ENCODE data around the gene ADGRB3. TPM values are rescaled to one million over a fixed set of nuclear protein-coding genes. Genes with fewer than 3 reads are reported as not detected.

The ADGRB3 gene
- total and polyA plus RNA-seq, 8 donors: 0.04 to 0.34 (median 0.21) TPM

GRCh38 chr6:68724060-68724459 lies 89.0 kb downstream of the ADGRB3 start:
- Histone ChIP-seq H3K4me3 (no peak overlapping the region), H3K9me3 (no peaks in the 10 kb centered on the region), H3K27me3 (no peaks in the 10 kb centered on the region), H3K36me3 (no peaks in the 10 kb centered on the region), H3K4me1 (no peaks in the 10 kb centered on the region), H3K27ac (no peak overlapping the region)
- DNase-seq (no peak), FAIRE-seq (no peak), ATAC-seq (no peak)
- 64 to 66% methylated on average over 2 of the region's 2 CpGs for WGBS, 2 donors
- TF ChIP-seq CTCF (IDR thresholded peaks at IDR 0.05): no peak
- intact Hi-C loops (cut with DNase I): no loop called here

GRCh38 chr6:68726337-68726736 lies 91.3 kb downstream of the ADGRB3 start:
- H3K4me3 ChIP-seq: no peak overlapping the region
- FAIRE-seq (no peak), ATAC-seq (no peak), DNase-seq (no peak)
- no peaks in the 10 kb centered on the region for H3K4me1 ChIP-seq
- no peaks in the 10 kb centered on the region for H3K36me3 ChIP-seq
- no peak for TF ChIP-seq CTCF (IDR thresholded peaks at IDR 0.05)
- H3K9me3 ChIP-seq: no peaks in the 10 kb centered on the region
- intact Hi-C loops (cut with DNase I): no loop called here
- no peak overlapping the region for H3K27ac ChIP-seq
- peaks cover 0 to 3% (median 0%) of the 10 kb centered on the region in 4 donors for H3K27me3 ChIP-seq

GRCh38 chr6:68726992-68727391 lies 91.9 kb downstream of the ADGRB3 start:
- intact Hi-C loops (cut with DNase I): no loop called here
- H3K9me3 ChIP-seq: no peaks in the 10 kb centered on the region
- ATAC-seq (no peak), FAIRE-seq (no peak), DNase-seq (no peak)
- H3K36me3 ChIP-seq: no peaks in the 10 kb centered on the region
- peaks cover 0 to 8% (median 0%) of the 10 kb centered on the region in 4 donors for H3K27me3 ChIP-seq
- TF ChIP-seq CTCF (IDR thresholded peaks at IDR 0.05): no peak
- H3K4me3 ChIP-seq: no peak overlapping the region
- H3K4me1 ChIP-seq: no peaks in the 10 kb centered on the region
- WGBS, 2 donors: 32 to 47% methylated on average over 1 of the region's 1 CpG
- H3K27ac ChIP-seq: no peak overlapping the region

GRCh38 chr6:68727699-68728098 lies 92.6 kb downstream of the ADGRB3 start:
- Histone ChIP-seq H3K4me1 (no peaks in the 10 kb centered on the region), H3K4me3 (no peak overlapping the region), H3K9me3 (no peaks in the 10 kb centered on the region), H3K36me3 (no peaks in the 10 kb centered on the region), H3K27me3 (peaks cover 0 to 8% (median 0%) of the 10 kb centered on the region in 4 donors), H3K27ac (no peak overlapping the region)
- no peak for ATAC-seq
- no peak for FAIRE-seq
- no peak for TF ChIP-seq CTCF (IDR thresholded peaks at IDR 0.05)
- intact Hi-C loops (cut with DNase I): no loop called here
- no peak for DNase-seq
- WGBS, 2 donors: 31 to 34% methylated on average over 1 of the region's 1 CpG

- Histone ChIP-seq H3K4me3 (no peak overlapping the region), H3K27ac (no peak overlapping the region), H3K36me3 (no peaks in the 10 kb centered on the region), H3K9me3 (no peaks in the 10 kb centered on the region), H3K27me3 (peaks cover 0 to 8% (median 0%) of the 10 kb centered on the region in 4 donors), H3K4me1 (no peaks in the 10 kb centered on the region)
- intact Hi-C loops (cut with DNase I): no loop called here
- DNase-seq (no peak), ATAC-seq (no peak), FAIRE-seq (no peak)
- no peak for TF ChIP-seq CTCF (IDR thresholded peaks at IDR 0.05)
- WGBS, 2 donors: 20 to 22% methylated on average over 5 of the region's 5 CpGs
Measured at GRCh38 chr6:68728159-68728979, 93.3 kb downstream of the ADGRB3 start.

Measured in pancreas (tissue), 10 donors.